Endothelial cell of hepatic sinusoid (primary cell): ENCODE measurements around the gene SPEN.
"Not testable (repeated sequence)": the region's sequence is repeated elsewhere in the genome, so short reads cannot be mapped to it uniquely, and the experiment has no call there.

ENCODE experiments used
- in situ Hi-C: cut with HindIII; loops from 2 replicates; pipeline ENCODE4 v1.10.0; 2017; ENCODE audit warnings: low sequenced_read_pairs

SPEN gene

GRCh38 chr1:15847100-15847892, at the start of gene SPEN:
TSS of gene SPEN (plus strand) at chr1:15847707. CDS start at chr1:15848068, 361 bp downstream.
- in situ Hi-C loops, result no loop called here

GRCh38 chr1:15799004-15799867, 48.3 kb upstream of the SPEN start:
- in situ Hi-C loops, result no loop called here

GRCh38 chr1:15799928-15800835, 47.3 kb upstream of the SPEN start:
- in situ Hi-C loops, result loop anchor here (5.0 kb wide), 2 partner anchors 77 to 267 kb away; no protein-coding TSS in a partner anchor

- in situ Hi-C loops, result loop anchor here (5.0 kb wide), 2 partner anchors 75 to 265 kb away; no protein-coding TSS in a partner anchor
Observed at GRCh38 chr1:15802234-15802965, 45.1 kb upstream of the SPEN start.

- in situ Hi-C loops, result loop anchor here (5.0 kb wide), 2 partner anchors 74 to 264 kb away; no protein-coding TSS in a partner anchor
Observed at GRCh38 chr1:15803380-15803779, 44.1 kb upstream of the SPEN start.

GRCh38 chr1:15804060-15804459, 43.4 kb upstream of the SPEN start:
- in situ Hi-C loops, result loop anchor here (5.0 kb wide), 2 partner anchors 73 to 263 kb away; no protein-coding TSS in a partner anchor

- in situ Hi-C loops, result no loop called here
Observed at GRCh38 chr1:15807121-15807520, 40.4 kb upstream of the SPEN start.

GRCh38 chr1:15807549-15807948, 40.0 kb upstream of the SPEN start, which contains the start of gene UQCRHL:
TSS of gene UQCRHL (minus strand) at chr1:15807649. CDS start at chr1:15807649, 0 bp downstream.
- in situ Hi-C loops, result not testable (repeated sequence)

GRCh38 chr1:15808955-15809354, 38.6 kb upstream of the SPEN start:
- in situ Hi-C loops, result no loop called here

- in situ Hi-C loops, result no loop called here
Observed at GRCh38 chr1:15810073-15810472, 37.4 kb upstream of the SPEN start.

- in situ Hi-C loops, result no loop called here
Observed at GRCh38 chr1:15816674-15817073, 30.8 kb upstream of the SPEN start.

GRCh38 chr1:15820478-15820877, 27.0 kb upstream of the SPEN start:
- in situ Hi-C loops, result no loop called here

- in situ Hi-C loops, result no loop called here
Observed at GRCh38 chr1:15825800-15826199, 21.7 kb upstream of the SPEN start.

- in situ Hi-C loops, result no loop called here
Observed at GRCh38 chr1:15826810-15827507, 20.5 kb upstream of the SPEN start.

- in situ Hi-C loops, result not testable (repeated sequence)
Observed at GRCh38 chr1:15827567-15827966, 19.9 kb upstream of the SPEN start.

- in situ Hi-C loops, result not testable (repeated sequence)
Observed at GRCh38 chr1:15828931-15829330, 18.6 kb upstream of the SPEN start.

GRCh38 chr1:15830258-15830657, 17.2 kb upstream of the SPEN start:
- in situ Hi-C loops, result no loop called here

GRCh38 chr1:15833069-15833679, 14.3 kb upstream of the SPEN start:
- in situ Hi-C loops, result no loop called here
